SW480 (cell line): ENCODE measurements around the gene TPRG1.

ENCODE experiments used
- DNase-seq: peaks from one replicate; pipeline ENCODE4 v3.0.0-alpha.2; 2016; ENCODE audit warnings: low spot score

The TPRG1 gene

DNA sequence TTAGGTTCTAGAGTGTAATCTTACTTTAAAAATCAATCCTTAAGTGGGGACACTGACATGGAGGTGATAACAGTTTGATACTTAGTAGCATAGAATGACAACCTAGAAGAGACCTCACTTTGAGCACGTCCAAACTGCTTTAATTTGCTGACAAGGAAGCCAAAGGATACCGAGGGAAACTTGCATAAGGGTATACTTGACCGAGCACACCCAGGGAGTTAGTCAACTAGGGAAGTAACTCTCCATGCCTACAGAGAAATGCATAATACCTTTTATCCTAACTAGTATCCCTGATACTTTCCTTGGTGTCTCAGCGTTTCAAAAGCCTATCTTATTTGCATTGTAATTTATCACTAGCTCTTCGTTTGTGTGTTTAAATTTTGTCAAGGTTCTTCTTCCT, 5.5 kb upstream of the TPRG1 start:
- no peak for DNase-seq

DNA sequence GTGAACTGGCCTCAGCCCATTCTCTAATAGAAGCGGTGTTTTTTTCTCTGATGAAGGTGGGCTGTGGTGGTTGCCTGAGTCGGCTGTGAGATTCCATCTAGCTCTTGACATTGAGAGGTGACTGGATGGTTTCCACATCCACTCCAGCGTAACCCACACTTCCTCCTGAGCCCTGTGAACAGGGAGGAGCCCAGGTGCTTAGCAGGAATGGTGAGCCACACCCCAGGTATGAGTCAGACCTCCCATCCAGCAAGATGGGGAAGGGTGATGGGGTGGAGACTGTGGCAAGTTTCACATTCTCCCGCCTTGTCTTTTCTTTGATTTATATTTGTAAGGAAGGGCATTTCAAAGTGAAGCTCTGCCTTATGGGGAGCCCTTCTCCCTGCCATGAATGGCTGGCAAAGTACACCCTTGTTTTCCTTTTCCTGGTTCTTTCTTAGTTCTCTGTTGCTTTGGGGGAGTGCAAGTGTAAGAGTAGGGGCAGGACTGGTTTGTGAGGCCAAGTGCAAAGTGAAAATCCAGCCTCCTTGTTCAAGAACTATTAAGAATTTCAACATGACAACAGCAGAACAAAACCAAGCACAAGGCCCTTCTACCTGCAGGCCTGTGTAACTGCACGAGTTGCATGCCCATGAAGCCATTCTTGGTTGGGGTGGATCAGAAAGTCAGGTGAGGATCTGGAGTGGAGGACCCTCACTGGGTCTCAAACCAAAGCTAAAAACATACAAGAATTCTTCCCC, 4.6 kb upstream of the TPRG1 start:
- peak; percentile 94 for DNase-seq

DNA sequence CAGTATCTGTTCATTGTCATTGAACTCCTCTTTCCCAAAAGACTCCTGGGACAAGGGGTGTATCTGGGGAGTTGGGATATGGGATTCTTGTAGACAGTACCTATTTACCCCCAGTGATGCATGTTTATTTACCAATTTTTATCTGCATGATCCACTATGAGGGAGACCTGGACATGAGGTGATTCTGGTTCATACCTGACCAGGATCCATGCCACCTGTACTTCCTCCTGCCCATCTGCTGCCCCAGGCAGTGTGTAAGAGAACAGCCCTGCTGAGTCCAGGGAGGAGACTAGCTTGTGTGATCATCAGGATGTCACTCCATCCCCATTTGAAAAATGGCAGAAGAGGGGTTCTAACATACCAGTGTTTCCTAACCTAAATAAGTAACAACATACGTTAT, 3.1 kb upstream of the TPRG1 start:
- no peak for DNase-seq

DNA sequence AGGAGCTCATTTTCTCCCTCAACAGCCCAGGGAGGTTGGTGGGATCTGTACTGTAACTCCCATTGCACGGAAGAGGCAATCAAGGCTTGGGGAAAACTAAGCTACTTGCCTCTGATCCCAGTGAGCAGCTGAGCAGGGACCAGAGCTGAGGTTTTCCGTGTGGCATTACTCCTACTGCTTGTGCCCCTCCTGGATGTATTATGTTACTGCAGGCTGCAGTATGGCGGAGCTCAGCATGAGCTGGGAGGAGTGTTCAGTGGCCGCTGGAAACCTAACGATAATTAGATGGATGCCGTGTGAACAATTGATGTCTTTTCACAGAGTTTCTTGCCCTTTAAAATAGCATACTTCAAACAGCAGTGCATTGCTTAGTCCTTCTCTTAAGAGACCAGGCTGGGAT, 2.0 kb upstream of the TPRG1 start:
- no peak for DNase-seq

DNA sequence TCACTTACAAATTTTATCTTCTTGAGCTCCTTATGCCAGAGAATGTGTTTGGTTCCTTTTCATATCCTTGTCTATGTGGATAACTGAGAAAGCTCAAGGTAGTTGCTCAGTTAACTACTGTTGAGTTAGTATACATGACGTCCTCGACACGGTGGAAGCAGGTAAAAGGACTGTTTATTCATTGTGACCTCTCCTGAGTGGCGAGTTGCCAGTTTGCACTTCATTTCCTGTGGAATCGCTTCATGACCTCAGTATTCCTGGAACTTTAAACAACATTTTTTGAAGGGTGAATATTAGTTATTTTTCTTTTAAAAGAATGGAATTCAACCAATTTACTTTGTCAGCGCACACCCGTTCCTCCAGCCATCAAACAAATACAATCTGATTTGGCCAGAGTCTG, 1.2 kb upstream of the TPRG1 start:
- no peak for DNase-seq

DNA sequence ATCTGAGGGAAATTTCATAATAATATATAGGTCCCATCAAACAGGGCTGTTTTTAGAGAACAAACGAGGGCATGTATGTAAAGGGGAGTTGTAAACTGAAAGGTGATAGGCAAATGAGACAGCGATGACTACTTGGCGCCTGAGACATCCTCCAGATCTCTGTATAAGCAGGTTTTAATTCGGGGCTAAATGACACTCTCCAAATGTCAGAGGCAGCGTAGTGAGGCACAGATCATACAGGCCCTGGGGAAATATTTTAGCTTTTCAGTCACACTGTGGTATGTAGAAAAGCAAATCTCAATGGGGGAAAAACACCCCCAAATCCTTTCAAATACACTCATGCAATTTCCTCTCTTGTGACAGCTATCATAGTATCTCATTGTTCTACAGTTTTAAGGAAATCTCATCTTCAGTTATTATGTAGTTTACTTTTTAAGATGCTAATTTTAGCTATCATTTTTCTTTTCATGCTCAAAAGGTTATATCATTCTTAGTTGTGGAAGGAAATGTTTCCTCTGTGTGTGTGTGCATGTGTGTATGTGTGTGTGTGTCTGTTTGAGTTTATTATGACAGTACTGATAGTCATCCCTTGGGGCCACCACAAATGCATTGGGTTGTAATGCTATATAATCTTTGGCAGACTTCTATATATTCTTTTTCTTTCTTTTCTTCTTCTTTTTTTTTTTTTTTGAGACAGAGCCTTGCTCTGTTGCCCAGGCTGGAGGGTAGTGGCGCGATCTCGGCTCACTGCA, 1.1 kb downstream of the TPRG1 start:
- DNase-seq, result no peak

DNA sequence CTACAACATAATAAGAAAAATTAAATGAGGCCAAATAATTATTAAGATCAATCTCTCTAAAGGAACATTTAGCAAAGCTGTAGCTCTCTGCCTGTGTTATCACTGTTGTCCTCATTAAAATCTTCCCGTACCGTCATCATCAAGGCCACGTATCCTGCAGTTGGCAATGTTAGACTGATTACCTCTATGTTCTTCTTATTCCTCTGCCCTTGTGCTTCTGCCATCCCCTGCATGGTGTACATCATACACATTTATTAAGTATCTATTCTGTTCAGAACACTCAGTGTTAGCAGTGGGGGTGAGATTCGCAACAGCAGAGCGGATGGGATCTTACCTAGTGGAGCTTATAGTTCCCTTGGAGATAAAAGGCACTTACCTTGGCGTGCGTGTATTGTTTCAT, 12.8 kb downstream of the TPRG1 start:
- DNase-seq, result no peak

DNA sequence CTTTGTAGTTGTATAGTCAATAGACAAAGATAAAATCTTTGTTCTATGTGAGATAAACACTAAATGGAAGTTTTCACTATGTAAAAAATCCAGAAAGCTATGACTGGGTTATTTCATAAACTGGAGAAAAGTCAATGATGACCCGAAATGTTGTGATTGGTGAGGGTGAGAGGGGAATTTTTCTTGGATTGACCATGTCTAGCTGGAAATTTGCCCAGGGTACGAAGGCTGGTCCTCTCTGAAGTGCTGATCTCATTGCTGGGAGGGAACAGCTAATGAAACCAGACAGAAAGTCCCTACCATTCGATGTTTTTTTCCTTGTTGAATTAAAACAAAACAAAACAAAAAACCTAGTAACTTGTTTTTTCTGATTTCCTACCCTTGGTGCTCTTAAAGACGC, 14.3 kb downstream of the TPRG1 start:
- no peak for DNase-seq

DNA sequence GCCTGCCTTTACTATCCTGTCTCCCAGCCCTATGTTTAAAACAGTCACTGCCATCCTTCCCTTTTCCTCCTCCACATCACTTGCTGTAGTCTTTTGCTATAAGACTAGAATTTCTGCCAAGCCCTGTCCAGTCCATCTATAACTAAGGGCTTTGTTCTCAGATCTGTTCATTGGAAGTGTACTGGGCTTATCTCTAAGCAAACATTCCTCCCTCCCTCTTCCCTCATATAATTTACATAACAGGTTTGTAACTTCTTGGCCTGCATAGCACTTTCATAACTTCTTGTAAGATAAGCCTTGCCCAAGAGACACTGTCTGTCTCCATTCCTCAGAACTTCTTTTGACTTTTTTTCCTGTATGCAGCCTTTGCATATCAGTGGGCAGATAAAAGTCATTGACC, 16.7 kb downstream of the TPRG1 start:
- DNase-seq, result no peak

DNA sequence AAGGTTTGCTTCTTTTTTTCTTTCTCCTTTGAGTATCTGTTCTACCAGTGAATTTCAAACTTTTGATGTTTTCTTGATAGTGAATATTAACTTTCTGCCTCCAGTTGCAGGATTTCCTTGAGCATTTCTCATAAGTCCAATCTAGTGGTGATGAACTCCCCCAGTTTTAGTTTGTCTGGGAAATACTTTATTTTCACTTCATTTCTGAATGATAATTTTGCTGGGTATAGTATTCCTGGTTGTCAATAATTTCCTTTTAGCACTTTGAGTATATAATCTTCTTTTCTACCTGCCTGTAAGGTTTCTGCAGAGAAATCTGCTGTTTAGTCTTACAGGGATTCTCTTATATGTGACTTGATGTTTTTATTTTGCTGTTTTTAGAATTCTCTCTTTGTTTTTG, 21.0 kb downstream of the TPRG1 start:
- no peak for DNase-seq

DNA sequence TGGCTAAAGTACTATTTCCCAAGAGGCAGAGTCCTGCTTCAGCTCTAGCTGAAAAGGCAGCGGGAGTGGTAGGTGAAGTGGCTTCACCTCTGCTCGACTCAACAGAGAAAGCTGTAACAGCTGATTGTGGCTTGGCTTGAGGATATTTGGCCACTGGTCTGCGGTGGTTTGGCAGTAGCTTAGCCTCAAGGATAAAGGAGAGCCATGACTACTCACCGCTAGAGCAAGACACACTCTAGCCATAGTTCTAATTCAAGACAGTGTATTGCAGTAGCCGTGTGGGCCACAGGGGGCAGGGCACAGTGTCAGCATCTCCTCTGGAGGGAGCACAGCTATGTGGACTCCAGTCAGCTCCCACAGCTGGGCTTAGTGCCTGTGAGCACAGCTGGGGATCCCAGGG, 23.5 kb downstream of the TPRG1 start:
- DNase-seq, result no peak

DNA sequence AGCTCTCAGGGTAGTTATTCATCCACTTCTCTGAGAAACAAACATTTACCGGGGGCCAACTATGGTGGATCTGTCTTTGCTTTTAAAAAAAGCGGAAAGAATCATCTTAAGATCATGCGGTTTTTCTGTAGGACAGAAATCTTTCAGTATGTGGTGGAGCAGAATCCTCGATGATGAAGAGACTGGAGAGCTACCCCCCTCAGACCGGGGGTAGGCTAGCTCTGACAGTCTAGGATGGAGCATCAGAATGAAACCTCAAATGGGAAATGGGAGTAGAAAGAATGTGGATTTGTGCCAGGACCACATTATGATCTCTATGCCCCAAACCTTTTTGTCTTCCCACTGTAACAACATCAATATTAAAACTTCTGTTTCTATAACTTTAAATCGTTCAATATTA, 30.3 kb downstream of the TPRG1 start:
- no peak for DNase-seq

DNA sequence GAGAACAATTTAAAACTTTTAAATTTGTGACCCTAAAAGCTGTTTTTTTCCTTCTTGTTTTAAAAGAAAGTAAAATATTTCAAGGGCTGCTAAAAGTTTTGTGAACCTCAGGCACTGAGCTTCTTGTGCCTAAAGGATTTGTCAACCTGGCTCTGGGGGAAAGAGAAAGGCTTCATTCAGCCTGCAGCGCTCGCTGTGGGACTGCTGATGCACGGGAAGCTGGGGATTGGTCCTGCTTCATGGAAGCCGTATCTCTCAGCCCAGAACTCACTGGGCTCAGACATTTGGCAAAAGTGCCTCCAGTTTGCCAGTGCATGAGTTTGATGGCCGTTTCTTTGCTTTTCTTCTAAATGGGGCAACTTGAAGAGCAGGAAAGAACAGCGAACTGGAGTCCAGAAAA, 30.8 kb downstream of the TPRG1 start:
- no peak for DNase-seq

DNA sequence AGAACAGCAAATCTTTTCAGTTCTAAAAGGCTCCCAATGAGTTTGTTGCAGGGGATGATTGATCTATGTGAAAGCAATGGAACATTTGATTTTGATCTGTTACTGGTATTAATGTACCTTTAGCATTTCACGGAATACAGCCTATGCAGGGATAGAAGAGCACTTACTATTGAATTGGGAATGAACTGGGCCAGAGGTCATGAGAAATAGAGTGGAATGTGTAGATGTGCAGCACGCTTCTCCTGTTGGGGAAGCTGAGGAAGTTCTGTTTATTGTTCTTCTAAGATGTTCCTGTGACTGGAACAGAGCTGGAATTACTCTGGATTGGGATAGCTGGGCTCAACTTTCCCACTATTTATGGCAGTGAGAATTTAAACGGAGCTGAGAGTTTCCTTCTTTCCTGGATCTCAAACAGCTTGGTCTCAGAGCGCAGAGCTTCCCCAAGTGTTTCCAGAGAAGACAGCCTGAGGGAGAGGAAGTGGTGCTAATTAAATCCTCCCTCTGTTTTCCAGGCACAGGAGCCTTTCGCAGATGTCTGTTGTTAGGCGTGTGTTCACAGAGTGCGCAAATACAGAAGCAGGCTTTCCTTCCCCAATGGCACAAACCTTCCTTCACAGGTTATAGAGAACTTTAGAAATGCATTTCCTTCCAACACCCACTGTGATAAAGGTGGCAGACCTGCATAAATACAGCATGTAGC, 32.5 kb downstream of the TPRG1 start:
- DNase-seq, result no peak

DNA sequence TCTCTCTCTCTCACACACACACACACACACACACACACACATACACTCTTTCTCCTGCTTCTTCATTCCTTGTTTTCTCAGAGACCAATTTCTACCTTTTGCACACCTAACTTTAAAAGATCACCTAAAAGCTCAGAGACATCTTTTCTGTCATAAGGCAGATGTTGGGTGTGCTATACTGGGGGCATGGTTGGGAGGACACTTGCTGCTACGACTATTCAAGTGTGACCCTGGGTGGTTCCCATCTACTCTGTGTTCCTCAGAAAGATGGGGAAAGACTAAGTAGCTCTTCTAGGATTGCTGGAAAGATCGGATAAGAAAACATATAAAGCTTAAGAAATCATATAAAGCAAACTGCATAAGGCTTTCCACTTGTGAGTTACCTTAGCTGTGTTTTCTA, 33.2 kb downstream of the TPRG1 start:
- no peak for DNase-seq

DNA sequence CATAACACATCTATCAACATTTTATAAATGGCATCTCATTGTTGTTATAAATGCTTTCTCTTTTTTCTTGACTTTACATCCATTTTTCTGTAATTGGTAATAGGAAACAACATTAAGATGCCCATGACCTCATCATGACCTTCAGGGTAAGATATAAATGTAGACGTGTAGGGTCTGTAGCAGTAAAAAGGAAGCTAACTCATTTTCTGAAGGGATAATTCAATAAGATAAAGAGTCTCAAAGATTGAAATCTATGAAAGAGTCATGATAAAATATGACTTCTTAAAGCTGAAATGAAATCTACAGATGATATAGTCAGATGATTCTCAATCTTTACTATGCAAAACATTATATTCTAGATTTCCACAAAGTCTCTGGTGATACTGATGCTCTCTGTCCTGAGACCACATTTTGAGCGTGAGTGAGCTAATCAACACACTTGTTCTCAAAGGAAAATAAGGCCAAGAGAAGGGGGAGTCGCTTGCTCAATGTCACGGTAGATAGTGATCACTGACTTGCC, 38.5 kb downstream of the TPRG1 start:
- DNase-seq, result no peak

DNA sequence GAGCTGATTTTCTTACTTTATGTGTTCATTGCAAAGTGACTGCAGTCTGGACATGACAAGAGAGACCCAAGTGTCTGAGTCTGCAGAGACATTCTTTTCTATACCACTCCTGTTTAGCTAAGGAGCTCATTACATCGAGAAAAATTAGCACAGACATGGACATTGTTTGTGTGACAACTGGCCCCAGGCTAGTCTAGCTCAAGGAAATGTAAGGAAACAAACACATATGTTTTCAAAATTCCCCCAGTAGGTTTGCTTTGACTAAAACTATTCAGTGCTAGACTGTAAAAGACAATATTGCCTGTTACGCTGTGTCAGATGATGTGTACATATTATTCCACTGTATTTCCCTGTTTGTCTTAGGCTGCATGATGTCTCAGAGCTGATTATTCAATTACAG, 40.9 kb downstream of the TPRG1 start:
- DNase-seq, result no peak

DNA sequence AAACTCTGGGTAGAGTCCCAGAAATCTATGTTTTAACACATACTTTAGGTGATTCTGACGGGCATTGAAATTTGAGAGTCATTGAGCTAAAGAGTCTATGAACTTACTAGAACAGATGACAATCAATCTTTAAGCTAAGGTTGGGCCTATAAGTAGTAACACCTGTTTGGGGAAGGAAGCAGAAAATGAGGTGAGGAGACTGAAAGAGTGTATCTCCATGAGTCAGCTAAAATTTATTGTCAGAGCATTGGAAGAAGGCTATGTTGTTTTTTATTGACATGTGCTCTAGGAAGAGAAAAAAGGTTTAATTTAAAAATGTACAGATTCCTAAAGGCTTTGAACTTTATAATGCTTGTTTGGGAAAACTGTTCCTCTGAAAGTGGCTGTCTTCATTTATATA, 42.9 kb downstream of the TPRG1 start:
- no peak for DNase-seq

DNA sequence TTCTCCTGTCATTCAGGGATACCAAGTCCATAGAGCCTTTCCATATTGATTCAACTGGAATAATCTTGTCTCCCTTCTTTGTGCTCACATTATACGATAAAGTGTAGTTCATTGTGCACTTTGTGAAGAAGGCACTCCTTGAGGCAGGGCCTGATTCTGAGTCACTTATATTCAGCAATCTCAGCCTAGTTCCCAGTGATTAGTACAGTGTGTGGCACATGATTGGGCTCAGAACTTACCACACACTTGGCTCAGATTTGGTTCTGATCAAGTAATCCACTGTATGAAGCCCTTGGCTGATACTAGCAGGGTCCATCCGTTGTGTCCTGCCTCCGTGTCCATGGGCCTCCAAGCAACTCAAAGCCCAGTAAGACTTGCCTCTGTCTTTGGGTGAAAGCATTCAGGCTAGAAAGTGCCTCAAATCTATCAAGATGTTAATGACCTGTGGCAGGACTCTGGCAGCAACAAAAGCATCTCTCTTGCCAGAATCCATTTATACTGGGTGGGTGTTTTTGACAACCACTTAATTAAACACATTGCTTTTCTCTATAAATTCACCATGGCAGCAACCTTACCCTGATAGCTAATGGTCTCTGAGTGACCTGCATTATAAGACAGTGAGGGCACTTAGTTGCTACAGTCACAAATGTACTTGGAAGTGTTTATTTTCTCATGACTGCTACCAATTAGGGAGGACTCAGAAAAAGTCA, 51.3 kb downstream of the TPRG1 start:
- no peak for DNase-seq

DNA sequence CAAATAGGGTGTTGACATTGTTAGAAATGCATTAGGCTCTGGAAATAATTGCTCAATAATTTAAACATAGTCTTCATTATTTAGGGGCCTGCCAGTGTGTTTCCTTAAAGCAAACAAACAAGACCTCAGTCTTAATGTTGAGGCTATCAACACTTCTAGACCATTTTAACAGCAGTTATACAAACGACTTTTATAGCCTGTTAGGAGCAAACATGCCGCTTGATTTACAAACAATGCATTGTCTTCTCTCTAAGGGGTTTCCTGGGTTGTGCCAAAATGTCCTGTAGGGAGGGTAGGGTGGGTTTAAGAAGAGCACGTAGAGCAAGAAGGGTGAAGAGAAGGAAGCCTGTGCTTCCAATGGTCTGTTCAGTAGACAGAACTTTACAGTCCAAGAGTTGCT, 53.7 kb downstream of the TPRG1 start:
- no peak for DNase-seq

DNA sequence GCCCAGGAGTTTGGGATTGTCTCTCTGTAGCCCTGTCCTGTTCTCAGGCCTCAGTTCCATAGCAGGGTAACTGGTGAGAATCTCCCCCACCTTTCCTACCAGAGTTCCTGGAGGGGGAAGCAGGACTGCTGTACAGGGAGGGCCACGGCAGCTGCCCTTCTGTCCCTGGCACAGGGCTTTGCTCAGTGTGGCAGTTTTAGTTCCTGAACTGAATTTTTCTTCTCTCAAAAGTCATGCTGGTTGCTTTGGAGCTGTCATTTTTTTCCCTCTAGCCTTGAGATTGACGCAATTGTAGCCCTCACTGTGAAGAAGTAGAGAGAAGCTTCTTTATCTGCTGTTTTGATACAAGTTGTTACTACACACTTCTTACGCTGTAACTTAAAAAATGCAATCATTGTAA, 55.5 kb downstream of the TPRG1 start:
- DNase-seq, result no peak

DNA sequence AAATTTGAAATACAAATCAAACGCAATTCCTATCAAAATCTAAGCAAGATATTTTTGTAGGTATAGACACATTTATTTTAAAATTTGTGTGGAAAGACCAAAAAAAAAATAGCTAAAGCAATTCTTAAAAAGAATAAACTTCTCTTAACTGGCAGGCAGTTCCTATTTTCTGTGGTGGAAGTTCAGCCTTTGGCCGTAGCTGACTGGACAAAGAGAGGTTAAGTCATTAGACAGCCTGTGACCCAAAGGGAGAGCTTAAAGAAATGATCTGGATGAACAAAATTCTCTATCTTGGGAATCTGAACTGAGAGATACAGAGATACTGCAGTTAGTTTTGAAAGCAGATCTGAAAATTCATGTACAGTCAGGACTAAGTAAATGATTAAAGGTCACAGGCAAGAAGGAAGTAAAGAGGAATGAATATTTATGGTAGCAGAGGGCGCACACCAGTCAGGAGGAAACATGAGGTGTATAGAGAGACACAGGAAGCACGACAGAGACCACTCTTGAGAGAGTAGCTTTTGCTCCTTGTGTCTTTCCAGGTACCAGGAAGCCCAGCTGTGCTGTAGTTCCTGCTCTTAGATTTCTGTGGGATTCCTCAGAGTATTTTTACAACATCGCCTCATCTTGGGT, 57.5 kb downstream of the TPRG1 start:
- DNase-seq, result no peak
